CD4-positive, alpha-beta T cell (primary cell): ENCODE data around the gene CRTC1. TPM values are rescaled to one million over a fixed set of nuclear protein-coding genes. Genes with fewer than 3 reads are reported as not detected.
A peak's percentile ranks its signal among the peaks of the same experiment; 100 is the strongest.

Source experiments
- ATAC-seq: fragments of 200-7000 bp; cut with Tn5 transposase; one replicate; pipeline ENCODE4 v1.10.0; 2022; ENCODE audit warnings: mild to moderate bottlenecking; ENCODE audit not compliant: poor library complexity
- CTCF ChIA-PET: fragments of 350-600 bp; sonication (Branson Sonifier 250); formaldehyde crosslinking; loops from one replicate; lab custom pipeline; 2021; ENCODE audit warnings: antibody characterized with exemption, inconsistent platforms; lab: Charles Lee
- POLR2A ChIA-PET: fragments of 350-600 bp; sonication (Branson Sonifier 250); formaldehyde crosslinking; loops from one replicate; lab custom pipeline; 2021; ENCODE audit warnings: antibody characterized with exemption, inconsistent platforms; lab: Charles Lee
- DNase-seq, 14 experiments: peaks; one replicate each; pipeline ENCODE4 v3.0.0-alpha.2; 2013 to 2020; ENCODE audit warnings: mixed read lengths in 2 of 14
- H3K27ac ChIP-seq, 2 donors: one replicate each; pipeline versions ENCODE4 v1.5.1 to v1.7.0; 2013; ENCODE audit warnings: low read length in 2 of 2, low read depth in 1 of 2, mild to moderate bottlenecking in 1 of 2
- H3K27me3 ChIP-seq, 2 experiments: 1 replicate in 1 of 2; 2 replicates in 1 of 2; pipeline versions ENCODE4 v1.6.1 to v1.7.0; 2013; ENCODE audit warnings: low read length in 2 of 2, control low read depth in 1 of 2, mild to moderate bottlenecking in 1 of 2, moderate library complexity in 1 of 2; ENCODE audit not compliant: insufficient read depth in 2 of 2, control insufficient read depth in 1 of 2
- H3K36me3 ChIP-seq: one replicate; pipeline ENCODE4 v1.6.1; 2013; ENCODE audit warnings: low read length, control low read depth; ENCODE audit not compliant: insufficient read depth
- H3K4me1 ChIP-seq: one replicate; pipeline ENCODE4 v1.6.1; 2013; ENCODE audit warnings: low read length, control low read depth; ENCODE audit not compliant: insufficient read depth
- H3K4me3 ChIP-seq: one replicate; pipeline ENCODE4 v1.5.1; 2013; ENCODE audit warnings: mild to moderate bottlenecking, low read length, moderate library complexity
- H3K9me3 ChIP-seq, 2 experiments: 1 replicate in 1 of 2; 2 replicates in 1 of 2; pipeline versions ENCODE4 v1.6.1 to v1.7.0; 2013; ENCODE audit warnings: low read length in 2 of 2, mild to moderate bottlenecking in 2 of 2, control low read depth in 1 of 2, moderate library complexity in 1 of 2; ENCODE audit not compliant: control insufficient read depth in 1 of 2, insufficient read depth in 1 of 2
- H3K27ac Mint-ChIP-seq: one replicate; pipeline ENCODE4 v1.8.0; 2020; ENCODE audit warnings: mixed read lengths
- H3K27me3 Mint-ChIP-seq: one replicate; pipeline ENCODE4 v1.8.0; 2021; ENCODE audit warnings: mixed read lengths
- H3K36me3 Mint-ChIP-seq: one replicate; pipeline ENCODE4 v1.8.0; 2021; ENCODE audit warnings: low read depth, mixed read lengths
- H3K4me1 Mint-ChIP-seq: one replicate; pipeline ENCODE4 v1.8.0; 2021; ENCODE audit warnings: low read depth, mixed read lengths
- H3K4me3 Mint-ChIP-seq: one replicate; pipeline ENCODE4 v1.8.0; 2020; ENCODE audit warnings: mild to moderate bottlenecking, mixed read lengths
- H3K9me3 Mint-ChIP-seq: one replicate; pipeline ENCODE4 v1.8.0; 2020; ENCODE audit warnings: mixed read lengths
- CTCF ChIP-seq: fragments of 200-600 bp; IDR thresholded peaks from one replicate; pipeline ENCODE4 v1.8.0; 2022; ENCODE audit warnings: antibody characterized with exemption, mild to moderate bottlenecking
- intact Hi-C, 2 experiments: fragments of 100-400 bp; cut with DNase I in 1 of 2; cut with micrococcal nuclease in 1 of 2; formaldehyde crosslinking; loops; one replicate each; pipeline versions ENCODE4 v1.15.1 to v1.9.0; 2023 to 2025; cut with DNase I, micrococcal nuclease
- total RNA-seq, 174 experiments: library from RNA in 2 of 174; stranded (reverse) in 2 of 174; gene quantifications; one replicate each; pipeline ENCODE4 v1.2.3 and lab custom pipeline; 2021 to 2026

The CRTC1 gene
- total RNA-seq, 2 experiments from 2014 or later, result 11.8 to 12.2 TPM

- Histone ChIP-seq H3K27ac (no peak overlapping the region), H3K4me1 (peaks cover 10% of the 10 kb centered on the region), H3K4me3 (no peak overlapping the region), H3K36me3 (peaks cover 7% of the 10 kb centered on the region), H3K9me3 (no peaks in the 10 kb centered on the region), H3K27me3 (no peaks in the 10 kb centered on the region)
- Mint-ChIP-seq H3K27me3 (no peaks in the 10 kb centered on the region), H3K36me3 (no peaks in the 10 kb centered on the region), H3K4me1 (peaks cover 28% of the 10 kb centered on the region), H3K4me3 (no peak overlapping the region), H3K9me3 (no peaks in the 10 kb centered on the region), H3K27ac (no peak overlapping the region)
- intact Hi-C loops, result no loop called here
- TF ChIP-seq CTCF, result no peak
- ATAC-seq, result no peak
- CTCF ChIA-PET, result no interaction called here
- POLR2A ChIA-PET, result no interaction called here
- DNase-seq, result no peak
Measured at GRCh38 chr19:18647807-18648206, 35.7 kb upstream of the CRTC1 start.

DNA sequence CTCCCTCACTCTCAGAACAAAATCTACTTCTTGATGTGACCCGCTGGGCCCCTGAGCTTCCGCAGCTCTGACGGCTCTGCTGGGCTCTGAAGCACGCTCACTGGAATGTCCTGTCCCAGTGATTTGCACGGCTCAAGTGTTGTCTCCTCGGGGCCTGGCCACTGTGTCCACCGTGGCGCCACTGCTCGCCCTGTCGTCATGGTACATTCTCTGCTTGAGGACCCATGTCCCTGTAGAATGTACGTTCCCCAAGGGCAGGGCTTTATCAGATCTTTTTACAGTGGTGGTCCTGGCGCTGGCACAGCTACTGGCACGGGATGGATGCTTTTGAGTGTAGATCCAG lies 34.5 kb upstream of the CRTC1 start:
- H3K4me1 Mint-ChIP-seq, result peaks cover 25% of the 10 kb centered on the region
- CTCF ChIA-PET, result no interaction called here
- POLR2A ChIA-PET, result no interaction called here

GRCh38 chr19:18649371-18650020 lies 34.0 kb upstream of the CRTC1 start:
- TF ChIP-seq CTCF, result no peak
- ATAC-seq, result no peak
- DNase-seq, result no peak
- peaks cover 7% of the 10 kb centered on the region for H3K36me3 ChIP-seq
- no peak overlapping the region for H3K27ac ChIP-seq
- H3K9me3 ChIP-seq, result no peaks in the 10 kb centered on the region
- H3K27me3 Mint-ChIP-seq, result no peaks in the 10 kb centered on the region
- no peaks in the 10 kb centered on the region for H3K9me3 Mint-ChIP-seq
- intact Hi-C loops, result no loop called here
- ChIA-PET POLR2A (no interaction called here), CTCF (no interaction called here)
- peak overlapping the region; percentile 20 for H3K4me3 Mint-ChIP-seq
- H3K4me1 Mint-ChIP-seq, result peaks cover 19% of the 10 kb centered on the region
- no peak overlapping the region for H3K27ac Mint-ChIP-seq
- H3K4me1 ChIP-seq, result peaks cover 9% of the 10 kb centered on the region
- H3K4me3 ChIP-seq, result no peak overlapping the region
- H3K36me3 Mint-ChIP-seq, result no peaks in the 10 kb centered on the region
- no peaks in the 10 kb centered on the region for H3K27me3 ChIP-seq

More for the DNA sequence above, 34.5 kb upstream of the CRTC1 start:
- TF ChIP-seq CTCF, result no peak
- H3K36me3 ChIP-seq, result peaks cover 7% of the 10 kb centered on the region
- H3K27me3 ChIP-seq, result no peaks in the 10 kb centered on the region
- H3K27me3 Mint-ChIP-seq, result no peaks in the 10 kb centered on the region
- DNase-seq (no peak), ATAC-seq (no peak)
- no peak overlapping the region for H3K27ac Mint-ChIP-seq
- no peak overlapping the region for H3K27ac ChIP-seq
- no peaks in the 10 kb centered on the region for H3K9me3 ChIP-seq
- H3K36me3 Mint-ChIP-seq, result no peaks in the 10 kb centered on the region
- intact Hi-C loops, result no loop called here
- H3K4me3 ChIP-seq, result no peak overlapping the region
- H3K4me3 Mint-ChIP-seq, result no peak overlapping the region
- H3K4me1 ChIP-seq, result peaks cover 10% of the 10 kb centered on the region
- H3K9me3 Mint-ChIP-seq, result no peaks in the 10 kb centered on the region
